GM19324 (cell line): ENCODE results near the gene SKI.
"Not testable (repeated sequence)": the region's sequence is repeated elsewhere in the genome, so short reads cannot be mapped to it uniquely, and the experiment has no call there.

Experiments used
- ATAC-seq: cut with Tn5 transposase; IDR thresholded peaks from one replicate; pipeline ENCODE4 v1.9.1; 2021; ENCODE audit warnings: mild to moderate bottlenecking, moderate library complexity; ENCODE audit not compliant: unreplicated experiment, low FRiP score

Gene SKI

DNA sequence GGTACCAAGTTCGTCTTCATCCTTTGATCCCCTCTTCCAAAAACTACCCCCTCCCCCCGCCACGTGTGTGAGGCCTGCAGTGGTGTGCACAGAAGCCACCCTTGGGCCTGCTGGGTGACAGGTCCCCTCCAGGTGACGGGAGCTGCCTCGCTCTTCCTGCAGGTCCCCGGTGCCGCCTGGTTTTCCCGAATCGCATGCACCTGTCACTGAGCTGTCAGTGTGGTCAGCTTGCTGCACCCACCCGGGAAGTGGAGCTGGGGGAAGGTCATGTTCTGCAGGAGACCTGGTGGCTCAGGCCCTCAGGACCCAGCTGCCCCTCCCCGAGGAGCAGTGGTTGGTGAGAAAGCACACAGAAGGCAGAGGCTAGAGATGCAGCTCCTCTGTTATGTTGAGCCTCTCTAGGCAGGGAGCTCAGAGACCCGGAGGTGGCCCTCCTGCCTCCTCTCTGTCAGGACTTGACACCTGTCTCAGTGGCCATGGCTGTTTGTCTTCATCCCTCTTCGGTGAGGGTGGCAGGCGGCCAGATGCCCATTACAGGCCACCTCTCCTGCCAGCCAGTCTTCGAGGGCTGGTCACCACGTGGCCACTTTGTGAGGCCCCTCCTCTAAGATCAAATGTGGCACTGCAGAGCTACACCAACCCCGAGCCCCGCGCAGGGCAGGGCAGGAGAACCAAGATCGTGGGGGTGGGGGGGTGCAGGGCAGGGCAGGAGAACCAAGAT is 60.9 kb downstream of the SKI start:
- ATAC-seq, result no peak

DNA sequence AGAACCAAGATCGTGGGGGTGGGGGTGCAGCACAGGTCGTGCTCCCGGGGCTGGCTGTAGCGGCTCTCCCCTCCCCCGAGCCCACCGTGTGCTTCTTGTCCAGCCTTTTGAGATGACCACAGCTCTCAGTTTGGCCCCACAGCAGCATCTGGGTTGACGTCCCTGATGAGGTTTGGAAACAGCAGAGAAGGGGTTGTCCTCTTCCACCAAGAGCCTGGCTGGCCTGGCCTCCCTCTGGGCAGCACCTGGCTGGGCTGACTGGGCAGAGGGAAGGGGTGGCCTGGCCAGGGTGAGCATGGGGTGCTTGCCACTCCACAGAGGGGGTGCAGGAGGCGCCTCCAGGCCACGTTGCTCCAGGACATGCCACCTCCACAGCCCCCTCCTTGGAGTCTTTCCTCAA is 61.5 kb downstream of the SKI start:
- no peak for ATAC-seq

DNA sequence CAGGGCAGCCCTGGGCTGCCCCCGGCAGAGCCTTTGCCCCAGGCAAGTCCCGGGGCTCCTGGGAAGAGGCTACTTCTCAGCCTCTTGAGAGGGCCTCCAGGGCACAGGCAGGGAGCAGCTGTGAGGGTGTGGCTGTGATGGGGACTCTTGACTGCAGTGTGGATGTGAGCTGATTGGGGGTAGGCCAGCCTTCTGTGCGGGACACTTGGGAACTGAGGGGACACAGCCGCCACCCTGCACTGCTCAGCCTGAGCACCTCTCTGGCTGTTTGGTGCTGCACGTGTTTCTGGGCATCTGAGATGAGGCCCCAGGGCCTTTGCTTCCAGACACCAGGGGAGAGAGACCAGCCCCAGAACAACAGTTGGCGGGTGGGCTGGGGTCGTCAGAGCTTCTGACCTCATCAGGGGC is 62.1 kb downstream of the SKI start:
- ATAC-seq, result peak; percentile 9

DNA sequence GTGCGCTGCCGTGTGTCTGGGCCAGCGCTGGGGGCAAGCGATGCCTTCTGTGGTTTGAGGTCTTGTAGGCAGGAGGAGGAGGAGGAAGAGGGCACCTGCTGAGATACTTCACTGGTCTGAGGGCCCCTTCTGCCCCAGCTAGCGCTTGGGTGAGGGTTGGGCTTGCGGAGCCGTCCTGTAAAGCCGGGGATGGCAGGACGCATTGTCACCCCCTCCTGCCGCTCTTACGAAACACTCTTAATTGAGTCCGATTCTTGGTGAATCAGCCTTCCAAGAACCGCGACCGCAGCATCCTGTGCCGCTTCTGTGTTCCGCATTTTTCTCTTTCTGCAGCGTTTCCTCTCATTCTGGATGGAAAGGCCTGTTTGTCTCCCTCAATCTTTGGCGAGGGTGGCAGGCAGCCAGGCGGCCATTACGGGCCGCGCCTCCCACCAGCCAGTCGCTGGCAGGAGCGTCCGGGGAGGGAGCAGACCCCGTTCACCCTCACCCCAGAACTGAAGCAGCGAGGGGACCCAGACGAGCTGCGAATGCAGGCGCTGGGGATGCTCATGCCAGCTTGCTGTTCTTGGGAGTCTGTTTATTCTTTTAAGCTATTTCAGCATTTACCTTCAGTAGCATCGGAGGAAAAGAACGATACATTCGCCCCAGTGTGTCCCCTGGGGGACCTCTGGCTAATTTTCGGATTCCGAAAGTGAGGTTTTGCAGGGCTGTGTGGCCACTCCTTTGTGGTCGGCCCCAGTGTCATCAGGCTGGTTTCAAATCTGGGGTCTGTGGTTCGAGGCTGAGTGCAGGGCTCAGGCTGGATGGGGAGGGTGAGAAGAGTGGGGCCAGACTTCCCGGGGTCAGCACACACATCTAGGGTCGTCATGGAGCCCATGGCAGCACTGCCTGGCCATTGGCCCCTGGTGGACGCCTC is 62.7 kb downstream of the SKI start:
- peak; percentile 56 for ATAC-seq

DNA sequence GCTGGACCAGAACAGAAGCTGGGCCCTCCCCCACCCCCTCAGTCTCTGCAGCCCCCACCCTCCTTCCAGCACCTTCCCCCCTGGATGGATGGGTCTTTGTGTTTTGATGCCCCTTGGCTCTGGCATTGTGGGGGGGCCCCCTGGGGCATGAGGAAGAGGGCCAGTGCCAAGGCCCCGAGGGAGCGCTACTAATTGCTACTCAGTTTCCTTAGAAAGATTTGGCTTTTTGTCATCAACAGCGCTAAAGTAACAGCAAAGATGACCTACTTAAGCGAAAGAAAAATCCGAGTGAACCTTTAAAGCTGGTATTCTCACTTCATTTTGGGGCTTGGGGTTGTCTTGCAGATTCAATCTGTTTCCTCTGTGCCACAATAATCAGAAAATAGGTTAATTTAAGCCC is 63.5 kb downstream of the SKI start:
- ATAC-seq, result no peak

DNA sequence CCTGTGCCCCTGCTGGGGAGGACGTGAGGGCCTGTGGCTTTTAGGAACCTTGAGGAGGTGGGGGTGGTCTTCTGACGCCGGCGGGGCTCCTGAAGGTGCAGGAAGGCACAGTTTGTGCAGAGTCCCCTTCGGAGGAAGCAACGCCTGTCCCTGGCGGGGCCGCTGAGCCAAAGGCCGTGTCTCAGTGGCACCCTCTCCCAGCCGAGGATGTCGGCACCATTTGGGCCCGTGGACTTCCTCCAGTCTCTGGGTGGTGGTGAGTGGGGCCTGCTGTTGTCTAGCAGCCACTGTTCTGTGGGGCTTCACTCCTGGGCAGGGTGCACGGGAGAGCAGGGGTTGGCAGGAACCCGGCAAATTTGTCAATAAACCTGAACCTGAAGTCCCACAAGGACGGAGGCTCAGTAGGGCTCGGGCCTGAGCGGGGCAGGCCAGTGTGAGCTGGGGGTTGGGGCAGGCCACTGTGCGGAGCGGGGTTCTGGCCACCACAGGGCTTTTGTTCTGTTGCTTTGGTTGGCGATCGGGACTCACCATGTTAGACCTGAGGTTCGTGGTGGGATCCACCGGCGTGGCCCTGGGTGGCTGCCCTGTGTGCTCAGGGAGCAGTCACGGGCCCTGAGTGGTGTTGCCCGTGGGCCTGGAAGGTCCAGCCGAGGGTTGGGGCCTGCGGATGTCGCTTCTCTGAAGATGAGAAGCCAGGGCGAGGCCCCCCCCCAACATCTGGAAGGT is 64.8 kb downstream of the SKI start:
- ATAC-seq, result no peak

DNA sequence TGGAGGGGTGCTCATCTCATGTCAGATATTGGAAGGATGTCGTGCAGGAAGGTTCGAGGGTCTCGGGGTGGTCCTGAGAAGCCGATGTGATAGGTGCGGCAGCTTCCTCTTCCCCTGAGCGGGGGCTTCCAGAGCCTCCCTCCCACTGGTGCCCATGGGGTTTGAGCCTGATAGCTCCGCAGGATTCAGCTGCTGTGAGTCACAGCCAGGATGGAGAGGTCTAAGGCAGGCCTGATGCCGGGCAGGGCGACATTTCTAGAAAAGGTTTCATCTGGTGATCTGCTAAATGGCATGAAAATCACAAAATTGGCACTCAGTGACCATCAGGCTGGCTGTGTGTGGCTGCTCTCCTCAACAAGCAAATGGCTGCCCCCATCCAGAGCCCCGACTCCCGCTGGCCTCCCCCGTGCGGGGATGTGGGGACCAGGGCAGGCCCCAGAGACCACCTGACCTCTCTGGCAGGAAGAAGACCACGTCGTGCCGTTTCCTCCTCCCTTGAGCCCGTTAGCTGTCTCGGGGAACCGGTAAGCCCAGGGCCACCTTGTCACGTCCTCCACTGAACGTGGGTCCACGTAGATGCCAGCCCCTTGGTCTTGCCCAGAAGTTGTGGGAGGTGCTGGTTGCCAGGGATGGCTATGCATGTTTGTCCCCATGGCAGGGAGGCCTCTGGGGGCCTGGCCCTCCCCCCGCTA is 66.1 kb downstream of the SKI start:
- no peak for ATAC-seq

DNA sequence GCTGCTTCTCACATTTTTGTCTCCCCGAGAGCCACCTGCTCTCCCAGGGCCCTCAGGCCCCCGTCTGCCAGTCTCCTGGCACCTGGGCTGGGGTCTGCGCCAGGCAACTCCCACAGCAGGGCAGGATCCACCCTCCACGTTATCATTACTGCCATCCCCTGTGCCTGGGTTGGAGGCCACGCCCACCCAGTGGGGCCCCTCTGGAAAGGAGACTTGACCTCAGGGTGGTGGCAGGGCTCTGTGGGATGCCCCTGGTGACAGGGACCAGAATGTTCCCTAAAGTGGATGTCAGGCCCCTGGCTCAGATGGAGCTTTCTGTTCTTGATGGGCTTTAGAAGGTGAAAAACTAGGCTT is 66.6 kb downstream of the SKI start:
- no peak for ATAC-seq

DNA sequence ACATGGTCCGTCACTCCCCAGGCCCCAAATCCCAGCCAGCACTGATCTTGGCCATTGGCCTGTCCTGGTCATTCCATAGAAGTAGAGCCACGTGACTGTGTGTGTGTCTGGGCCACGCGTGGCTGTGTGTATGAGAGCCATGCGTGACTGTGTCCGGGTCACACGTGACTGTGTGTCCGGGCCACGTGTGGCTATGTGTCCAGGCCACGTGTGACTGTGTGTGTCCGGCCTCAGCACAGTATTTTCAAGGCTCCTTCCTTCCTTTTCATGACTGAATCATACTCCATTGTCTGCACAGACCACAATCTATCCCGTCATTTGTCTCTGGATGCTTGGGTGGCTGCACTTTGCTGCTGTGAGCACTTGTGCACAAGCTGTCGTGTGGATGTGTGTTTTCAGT is 67.4 kb downstream of the SKI start:
- no peak for ATAC-seq

DNA sequence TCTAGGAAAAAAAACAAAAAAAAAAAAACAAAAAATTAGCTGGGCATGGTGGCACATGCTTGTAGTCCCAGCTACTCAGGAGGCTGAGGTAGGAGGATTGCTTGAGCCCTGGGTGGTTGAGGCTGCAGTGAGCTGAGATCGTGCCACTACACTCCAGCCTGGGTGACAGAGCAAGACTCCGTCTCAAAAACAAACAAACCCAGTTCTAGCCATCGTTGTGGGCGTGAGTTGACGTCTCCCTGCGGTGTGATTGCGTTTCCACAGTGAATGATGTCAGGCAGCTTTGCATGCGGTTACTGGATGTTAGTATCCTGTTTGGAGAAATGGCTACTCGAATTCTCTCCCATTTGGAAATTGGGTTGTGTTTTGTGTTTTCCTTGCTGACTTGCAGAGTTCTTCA is 68.1 kb downstream of the SKI start:
- ATAC-seq, result not testable (repeated sequence)

DNA sequence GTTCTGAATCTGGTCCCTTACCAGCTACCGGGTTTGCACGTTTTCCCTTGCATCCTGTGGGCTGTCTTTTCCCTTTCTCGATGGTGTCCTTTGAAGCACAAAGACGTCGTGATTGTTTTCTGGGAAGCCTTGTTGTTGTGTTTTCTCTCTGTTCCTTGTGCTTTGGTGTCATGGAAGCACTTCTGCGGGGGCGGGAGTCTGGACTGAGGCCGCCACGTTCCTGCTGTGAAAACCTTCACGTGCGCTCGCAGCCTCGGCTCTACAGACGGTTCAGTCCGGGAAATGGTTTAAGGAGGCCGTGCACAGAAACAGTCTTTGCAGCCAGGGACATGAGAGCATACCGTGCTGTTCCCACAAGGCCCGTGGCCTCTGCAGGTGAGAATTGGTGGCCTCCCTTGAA is 68.5 kb downstream of the SKI start:
- ATAC-seq, result no peak

DNA sequence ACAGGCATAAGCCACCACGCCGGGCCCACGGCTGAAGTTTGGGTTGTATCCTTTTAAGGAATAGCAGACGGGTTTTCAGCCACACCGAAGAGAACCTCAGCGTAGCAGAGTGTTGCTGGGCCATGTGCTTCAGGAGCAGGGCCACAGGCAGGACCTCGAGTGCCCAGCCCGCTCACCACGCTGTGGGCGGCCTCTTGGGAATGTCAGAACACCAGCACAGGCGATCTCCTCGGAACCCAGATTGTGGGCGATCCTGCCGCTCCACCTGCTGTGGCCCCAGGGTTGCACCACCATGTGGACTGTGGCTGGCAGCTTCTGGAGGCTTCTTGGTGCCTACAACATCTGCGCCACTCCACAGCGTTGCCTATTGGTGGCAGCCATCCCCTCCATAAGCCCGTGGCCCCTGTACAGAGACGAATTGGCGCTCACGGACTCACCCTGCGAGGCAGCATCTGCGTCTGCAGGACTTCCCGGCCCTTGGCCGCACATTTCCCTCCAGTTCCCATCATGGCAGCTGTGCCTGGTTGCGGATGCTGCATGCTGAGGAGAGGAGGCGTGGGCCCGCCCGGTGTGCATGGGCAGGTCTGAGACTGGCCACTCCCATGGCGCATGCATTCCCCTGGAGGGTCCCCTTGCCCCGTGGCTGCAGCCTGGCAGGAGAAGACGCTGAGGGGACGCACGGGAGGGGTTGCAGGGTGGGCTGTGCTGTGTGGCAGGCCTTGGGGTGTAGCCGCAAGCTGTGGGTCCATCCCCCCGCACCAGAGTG is 69.3 kb downstream of the SKI start:
- no peak for ATAC-seq

DNA sequence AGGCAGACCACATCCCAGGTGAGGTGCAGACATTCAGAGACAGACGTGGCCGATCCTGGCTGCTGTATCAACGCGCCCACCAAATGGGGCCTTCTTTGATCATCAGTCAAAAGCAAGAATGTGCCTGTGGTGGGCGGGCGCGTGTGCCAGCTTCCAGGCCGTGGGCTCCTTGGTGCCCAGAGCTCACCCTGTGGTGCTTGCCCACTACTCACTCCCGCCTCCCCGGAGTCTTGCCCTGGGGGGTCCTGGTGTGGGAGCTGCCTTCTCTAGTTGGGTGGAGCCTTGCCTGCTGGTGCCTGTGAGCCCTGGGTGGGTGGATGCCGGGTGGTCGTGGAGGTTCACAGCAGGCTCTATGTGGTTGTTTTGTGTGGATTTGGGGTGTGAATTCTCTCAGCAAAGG is 70.6 kb downstream of the SKI start:
- ATAC-seq, result no peak

DNA sequence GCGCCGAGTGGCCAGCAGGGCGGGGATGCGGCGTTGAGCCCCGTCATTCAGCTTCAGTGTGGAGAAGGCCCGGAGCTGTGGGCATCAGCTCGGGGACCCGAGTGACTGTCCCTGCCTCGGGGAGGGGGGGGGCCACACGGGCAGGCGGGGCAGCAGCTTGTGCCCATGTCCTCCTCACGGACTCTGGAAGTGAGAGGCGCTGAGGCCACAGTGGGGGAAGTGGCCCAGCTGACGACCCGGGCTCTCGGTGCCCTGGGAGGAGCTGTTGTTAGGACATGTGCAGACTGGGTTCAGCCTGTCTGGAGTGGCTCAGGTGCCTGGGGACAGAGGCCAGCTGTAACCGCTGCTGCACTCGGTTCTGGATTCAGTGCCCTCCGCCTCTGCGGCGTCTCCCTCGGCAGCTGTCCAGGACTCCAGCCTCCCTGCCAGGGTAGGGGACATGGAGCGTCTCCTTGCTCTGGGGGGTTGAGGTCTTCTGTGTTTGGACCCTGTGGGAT is 71.1 kb downstream of the SKI start:
- ATAC-seq, result no peak

DNA sequence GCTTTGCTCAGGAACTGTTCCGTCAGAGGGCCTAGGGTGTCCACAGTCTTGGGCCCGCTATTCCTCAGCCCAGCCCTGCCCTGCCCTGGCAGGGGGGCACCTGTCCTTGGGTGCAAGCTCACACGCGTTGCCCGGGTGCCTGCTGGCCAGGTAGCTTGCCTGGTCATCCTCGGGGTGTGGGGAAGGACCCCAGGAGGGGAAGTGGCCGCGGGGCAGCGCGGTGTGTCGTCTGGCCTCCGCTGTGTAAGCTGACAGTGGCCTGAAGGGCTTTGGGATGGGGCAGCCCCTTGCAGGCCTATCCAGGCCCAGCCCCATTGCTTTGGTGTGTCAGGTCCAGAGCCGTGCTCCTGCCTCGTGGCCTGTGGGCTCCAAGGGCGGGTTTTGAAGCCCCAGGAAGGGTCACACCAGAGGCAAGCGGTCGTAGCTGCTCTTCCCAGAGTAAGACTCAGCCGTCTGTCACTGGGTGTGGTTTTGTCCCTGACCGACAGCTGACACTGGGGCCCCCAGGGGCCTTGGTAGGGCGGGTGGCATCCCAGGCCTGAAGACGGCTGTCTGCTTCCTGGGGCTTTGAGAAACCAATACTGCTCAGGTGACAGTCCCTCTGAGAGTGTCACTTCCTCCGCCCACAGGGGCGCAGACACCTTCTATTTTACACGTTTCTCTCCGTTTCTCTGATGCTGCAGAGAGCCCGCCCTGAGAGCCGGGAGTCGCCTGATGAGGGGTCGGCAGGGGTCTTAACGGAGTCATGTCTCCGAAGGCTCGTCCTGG is 72.1 kb downstream of the SKI start:
- peak; percentile 80 for ATAC-seq

DNA sequence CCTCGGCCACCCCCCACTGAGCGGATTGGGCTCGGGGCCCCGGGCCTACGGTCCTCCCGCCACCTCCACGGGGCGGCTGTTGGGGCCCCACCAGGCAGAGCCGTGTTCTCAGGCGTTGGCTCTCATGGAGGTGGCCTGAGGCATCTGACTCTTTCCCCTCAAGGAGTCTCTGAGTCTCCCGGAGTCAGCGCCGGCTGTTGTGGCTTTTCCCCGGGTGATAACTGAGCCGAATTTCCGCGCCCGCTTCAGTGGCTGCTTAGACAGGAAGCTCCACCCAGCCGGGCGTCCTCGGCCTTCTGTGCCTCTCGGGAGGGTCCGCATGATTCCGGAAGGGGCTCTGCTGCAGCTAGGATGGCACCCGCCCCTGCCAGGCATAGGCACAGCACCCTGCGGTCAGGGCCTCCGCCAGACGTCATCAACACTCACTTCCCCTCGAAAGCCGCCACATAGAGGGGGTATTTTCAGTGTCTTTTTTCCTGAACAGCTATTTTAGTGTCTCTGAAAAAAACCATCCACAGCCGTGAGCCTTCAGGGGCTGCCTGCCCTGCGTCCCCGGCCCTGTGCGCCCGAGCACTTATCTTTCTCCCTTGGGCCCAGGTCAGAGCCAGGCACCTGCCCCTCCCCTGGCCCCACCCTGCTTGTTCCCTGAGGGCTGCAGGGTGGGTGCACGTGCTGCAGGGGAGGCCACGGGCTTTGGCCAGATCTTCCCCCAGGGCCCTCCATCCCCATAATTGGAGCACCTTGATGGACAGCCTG is 72.9 kb downstream of the SKI start:
- peak; percentile 52 for ATAC-seq

DNA sequence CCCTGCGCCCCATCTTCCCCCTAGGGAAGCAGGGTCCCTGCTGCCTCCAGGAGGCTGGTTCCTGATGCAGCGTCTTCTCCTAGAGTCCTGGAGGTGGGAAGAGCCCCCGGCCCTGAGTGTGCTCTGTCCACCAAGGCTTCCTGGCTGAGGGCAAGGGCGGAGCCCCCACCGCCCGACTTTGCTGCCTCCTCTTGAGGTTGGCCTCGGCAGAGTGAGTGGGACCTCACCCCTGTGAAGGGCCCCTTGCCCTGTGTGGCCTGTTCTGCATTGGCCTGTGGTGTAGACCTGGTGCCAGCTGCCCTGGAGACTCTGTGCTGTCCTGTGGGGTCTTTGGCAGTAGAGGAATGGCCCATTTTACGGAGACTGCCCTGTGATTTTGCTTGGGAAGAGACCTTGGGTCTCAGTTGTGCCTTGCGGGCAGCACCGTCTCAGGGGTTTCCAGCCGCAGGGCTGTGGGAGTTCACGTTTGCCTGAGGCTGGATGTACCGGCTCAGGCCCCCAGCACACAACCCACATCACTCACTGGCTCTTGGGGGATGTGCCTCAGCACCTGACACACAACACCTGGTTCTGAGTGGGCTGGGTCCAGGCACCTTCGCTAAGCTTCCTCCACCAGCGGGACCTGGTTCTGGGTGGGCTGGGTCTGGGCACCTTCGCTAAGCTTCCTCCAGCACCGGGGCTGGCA is 73.6 kb downstream of the SKI start:
- no peak for ATAC-seq
